CD4-positive, alpha-beta T cell treated with Interleukin-6 for 4 hours (primary cell): ENCODE results near the gene FANCE.

Experiments
- DNase-seq: peaks from one replicate; pipeline ENCODE4 v3.0.0-alpha.2; 2020; ENCODE audit warnings: mixed read lengths

Gene FANCE

GRCh38 chr6:35468980-35469750, 17.0 kb downstream of the FANCE start:
- no peak for DNase-seq

- DNase-seq = no peak
Measured at GRCh38 chr6:35469751-35470662, 17.9 kb downstream of the FANCE start.

- DNase-seq = no peak
Measured at GRCh38 chr6:35470663-35471120, 18.6 kb downstream of the FANCE start.

GRCh38 chr6:35471836-35472345, 19.8 kb downstream of the FANCE start:
- no peak for DNase-seq

GRCh38 chr6:35473075-35473849, 21.1 kb downstream of the FANCE start:
- no peak for DNase-seq

GRCh38 chr6:35473850-35474130, 21.7 kb downstream of the FANCE start:
- no peak for DNase-seq

- DNase-seq = no peak
Measured at GRCh38 chr6:35474131-35474941, 22.2 kb downstream of the FANCE start.

GRCh38 chr6:35474942-35475570, 22.9 kb downstream of the FANCE start:
- no peak for DNase-seq

GRCh38 chr6:35475573-35475972, 23.4 kb downstream of the FANCE start:
- DNase-seq = no peak

- DNase-seq = no peak
Measured at GRCh38 chr6:35476004-35476403, 23.9 kb downstream of the FANCE start.

GRCh38 chr6:35477028-35477427, 24.9 kb downstream of the FANCE start:
- DNase-seq = no peak

GRCh38 chr6:35477551-35478179, 25.5 kb downstream of the FANCE start:
- no peak for DNase-seq

GRCh38 chr6:35478259-35478658, 26.1 kb downstream of the FANCE start:
- DNase-seq = no peak

- no peak for DNase-seq
Measured at GRCh38 chr6:35480176-35480575, 28.0 kb downstream of the FANCE start.

- DNase-seq = no peak
Measured at GRCh38 chr6:35481226-35481625, 29.1 kb downstream of the FANCE start.

GRCh38 chr6:35483062-35483461, 30.9 kb downstream of the FANCE start:
- DNase-seq = no peak

- no peak for DNase-seq
Measured at GRCh38 chr6:35483490-35483889, 31.4 kb downstream of the FANCE start.

GRCh38 chr6:35483893-35484645, 31.9 kb downstream of the FANCE start:
- DNase-seq = no peak

- DNase-seq = no peak
Measured at GRCh38 chr6:35484921-35485392, 32.8 kb downstream of the FANCE start.

GRCh38 chr6:35485402-35485877, 33.3 kb downstream of the FANCE start:
- no peak for DNase-seq
